ENCODE data around the gene ADCY3. TPM values are rescaled to one million over a fixed set of nuclear protein-coding genes. Genes with fewer than 3 reads are reported as not detected.

The ADCY3 gene
- total RNA-seq, 1 experiment from 2014 or later = 71.1 TPM

- no TSS peak for BruUV-seq (replicated peaks)
- Histone ChIP-seq H3K9me2 (ENCODE audit: insufficient read depth) (no peaks in the 10 kb centered on the region), H3K4me2 (ENCODE audit: low read length) (no peak overlapping the region), H3K9me3 (ENCODE audit: control insufficient read depth in 1 of 2, insufficient read depth in 1 of 2, low read depth in 1 of 2, low read length in 2 of 2) (0 out of 4 replicates have a peak, but pooled peaks cover 0 to 1% of the 10 kb centered on the region in 2 experiments), H3K27me3 (ENCODE audit: insufficient read depth, low read length) (no peaks in the 10 kb centered on the region), H4K20me1 (ENCODE audit: insufficient read depth) (no peaks in the 10 kb centered on the region), H3K4me1 (ENCODE audit: control insufficient read depth in 1 of 2, insufficient read depth in 2 of 2, low read length in 2 of 2) (no peaks in the 10 kb centered on the region), H2AFZ (ENCODE audit: low read depth, low read length, poor library complexity, severe bottlenecking) (no peak overlapping the region), H3K9ac (ENCODE audit: low read length) (no peak overlapping the region), H3K27ac (ENCODE audit: low read depth, low read length) (no peak overlapping the region), H3K4me3 (replicated peaks in 1 of 2; ENCODE audit: low read depth in 1 of 2, low read length in 2 of 2) (no peak overlapping the region), H3K36me3 (ENCODE audit: control insufficient read depth in 1 of 2, insufficient read depth in 2 of 2, low read length in 2 of 2) (peaks cover 0 to 5% of the 10 kb centered on the region in 2 experiments; a peak in 1 of 4 replicates), H3K79me2 (ENCODE audit: insufficient read depth, low read length) (peaks cover 7% of the 10 kb centered on the region; the same call in 1 of the 2 replicates)
- ATAC-seq (no peak), DNase-seq (ENCODE audit: low read depth, low spot score) (no peak)
- TF ChIP-seq ATF3 (IDR thresholded peaks at IDR 0.05) = no peak
- TF ChIP-seq ELF1 (IDR thresholded peaks at IDR 0.05; ENCODE audit: borderline replicate concordance, low read depth) = no peak
- no peak for TF ChIP-seq CBX3 (IDR thresholded peaks at IDR 0.05; ENCODE audit: low read depth)
- no peak for TF ChIP-seq JUND (IDR thresholded peaks at IDR 0.05)
- TF ChIP-seq ZNF274 (IDR thresholded peaks at IDR 0.05; ENCODE audit: low read depth, low read length) = no peak
- TF ChIP-seq ZFX (IDR thresholded peaks at IDR 0.05) = no peak
- no peak for TF ChIP-seq REST (IDR thresholded peaks at IDR 0.05; ENCODE audit: low read depth)
- TF ChIP-seq TCF7L2 (IDR thresholded peaks at IDR 0.05; ENCODE audit: borderline replicate concordance, extremely low read depth, insufficient read depth, insufficient read length) = no peak
- no peak for TF ChIP-seq FOSL1 (IDR thresholded peaks at IDR 0.05; ENCODE audit: low read depth)
- TF ChIP-seq MAX (IDR thresholded peaks at IDR 0.05) = no peak
- ChIA-PET CTCF (no interaction called here), POLR2A (no interaction called here), RAD21 (ENCODE audit: low non-redundant PET in 1 of 2, low total read pairs in 2 of 2, uncharacterized antibody in 2 of 2, unreplicated experiment in 2 of 2) (no interaction called here)
- intact Hi-C loops (cut with micrococcal nuclease) = no loop called here
These were observed 30.8 kb downstream of the ADCY3 start for GRCh38 chr2:24889221-24889620.

All from HCT116 (cell line).